Activated T-cell treated with anti-CD3 and anti-CD28 coated beads, Interleukin-2, amount 50 U/mL, for 24 hours (primary cell): ENCODE data around the gene TBC1D2B.

Source experiments
- DNase-seq: peaks from one replicate; pipeline ENCODE4 v3.0.0-alpha.2; 2020
- H3K27ac Mint-ChIP-seq: 2 replicates; pipeline ENCODE4 v1.8.0; 2020; ENCODE audit warnings: mild to moderate bottlenecking, mixed read lengths
- H3K27me3 Mint-ChIP-seq: 2 replicates; pipeline ENCODE4 v1.8.0; 2020; ENCODE audit warnings: mixed read lengths
- H3K36me3 Mint-ChIP-seq: 2 replicates; pipeline ENCODE4 v1.8.0; 2020; ENCODE audit warnings: low read depth, mixed read lengths
- H3K4me1 Mint-ChIP-seq: 2 replicates; pipeline ENCODE4 v1.8.0; 2020; ENCODE audit warnings: low read depth, mixed read lengths
- H3K4me3 Mint-ChIP-seq: 2 replicates; pipeline ENCODE4 v1.8.0; 2020; ENCODE audit warnings: mild to moderate bottlenecking, moderate library complexity, mixed read lengths
- H3K9me3 Mint-ChIP-seq: 2 replicates; pipeline ENCODE4 v1.8.0; 2020; ENCODE audit warnings: mixed read lengths

The TBC1D2B gene

GRCh38 chr15:78023865-78024518, 53.5 kb downstream of the TBC1D2B start:
- H3K27ac Mint-ChIP-seq: peak overlapping the region; percentile 0
- H3K27me3 Mint-ChIP-seq: no peaks in the 10 kb centered on the region
- DNase-seq: no peak
- H3K9me3 Mint-ChIP-seq: no peaks in the 10 kb centered on the region
- peaks cover 88% of the 10 kb centered on the region for H3K36me3 Mint-ChIP-seq
- H3K4me1 Mint-ChIP-seq: peaks cover 10% of the 10 kb centered on the region
- H3K4me3 Mint-ChIP-seq: no peak overlapping the region

DNA sequence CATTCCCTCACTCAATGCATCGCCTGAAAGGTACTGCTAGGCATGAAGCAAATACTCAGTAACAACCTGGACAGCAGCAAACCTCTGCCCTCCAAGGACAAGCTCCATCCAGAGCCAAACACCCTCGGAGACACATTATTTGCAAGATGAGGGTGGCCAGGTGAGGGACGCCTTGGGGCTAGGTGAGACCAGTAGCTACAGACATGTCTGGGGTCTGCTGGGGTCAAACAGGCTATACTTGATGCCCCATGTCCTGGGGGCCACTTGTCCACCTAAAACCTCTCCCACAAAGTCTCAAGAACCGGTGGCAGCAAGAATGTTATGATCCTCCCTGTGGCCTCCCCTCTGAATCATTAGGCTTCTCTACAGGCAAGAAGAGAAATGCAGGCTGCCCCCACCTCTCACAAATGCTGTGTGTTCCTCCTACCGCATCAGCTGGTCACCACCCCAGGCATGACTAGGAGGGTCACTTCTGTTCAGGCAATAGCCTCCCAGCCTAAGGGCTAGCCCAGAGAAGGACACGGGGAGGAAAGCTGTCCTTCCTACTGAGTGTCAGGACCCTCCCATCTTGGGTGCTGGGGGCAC, 54.3 kb downstream of the TBC1D2B start:
- peaks cover 88% of the 10 kb centered on the region for H3K36me3 Mint-ChIP-seq

GRCh38 chr15:78021761-78022160, 55.8 kb downstream of the TBC1D2B start:
- H3K27ac Mint-ChIP-seq: no peak overlapping the region
- peaks cover 87% of the 10 kb centered on the region for H3K36me3 Mint-ChIP-seq
- H3K4me3 Mint-ChIP-seq: no peak overlapping the region
- no peaks in the 10 kb centered on the region for H3K27me3 Mint-ChIP-seq
- H3K4me1 Mint-ChIP-seq: peaks cover 23% of the 10 kb centered on the region
- no peaks in the 10 kb centered on the region for H3K9me3 Mint-ChIP-seq
- no peak for DNase-seq

More for the DNA sequence above, 54.3 kb downstream of the TBC1D2B start:
- no peaks in the 10 kb centered on the region for H3K27me3 Mint-ChIP-seq
- H3K27ac Mint-ChIP-seq: peak overlapping the region; percentile 0
- H3K4me1 Mint-ChIP-seq: peaks cover 17% of the 10 kb centered on the region
- no peak for DNase-seq
- H3K9me3 Mint-ChIP-seq: no peaks in the 10 kb centered on the region
- no peak overlapping the region for H3K4me3 Mint-ChIP-seq

DNA sequence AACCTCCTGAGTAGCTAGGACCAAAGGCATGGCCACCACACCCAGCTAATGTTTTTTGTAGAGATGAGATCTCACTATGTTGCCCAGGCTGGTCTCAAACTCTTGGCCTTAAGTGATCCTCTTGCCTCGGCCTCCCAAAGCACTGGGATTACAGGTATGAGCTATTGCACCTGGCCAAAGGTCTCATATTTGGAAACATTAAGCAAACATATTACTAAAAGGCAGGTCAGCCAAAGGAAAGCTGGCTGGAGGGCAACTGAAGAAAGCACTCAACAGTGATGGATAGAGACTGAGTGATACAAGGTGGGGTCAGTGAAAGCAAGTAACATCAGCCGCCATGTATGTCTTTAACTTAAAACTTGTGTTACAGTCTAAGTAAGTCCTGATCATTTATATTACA, 57.5 kb downstream of the TBC1D2B start:
- Mint-ChIP-seq H3K4me3 (no peak overlapping the region), H3K9me3 (no peaks in the 10 kb centered on the region), H3K27me3 (no peaks in the 10 kb centered on the region), H3K27ac (peak overlapping the region; percentile 10), H3K36me3 (peaks cover 89% of the 10 kb centered on the region), H3K4me1 (peaks cover 23% of the 10 kb centered on the region)
- no peak for DNase-seq

- Mint-ChIP-seq H3K27ac (peak overlapping the region; percentile 72), H3K36me3 (peaks cover 89% of the 10 kb centered on the region), H3K9me3 (no peaks in the 10 kb centered on the region), H3K27me3 (no peaks in the 10 kb centered on the region), H3K4me1 (peaks cover 23% of the 10 kb centered on the region), H3K4me3 (no peak overlapping the region)
- DNase-seq: no peak
Measured at GRCh38 chr15:78018946-78019644, 58.4 kb downstream of the TBC1D2B start.

- Mint-ChIP-seq H3K27ac (peak overlapping the region; percentile 72), H3K4me3 (no peak overlapping the region), H3K36me3 (peaks cover 87% of the 10 kb centered on the region), H3K4me1 (peaks cover 23% of the 10 kb centered on the region), H3K27me3 (no peaks in the 10 kb centered on the region), H3K9me3 (no peaks in the 10 kb centered on the region)
- DNase-seq: no peak
Measured at GRCh38 chr15:78018445-78018844, 59.1 kb downstream of the TBC1D2B start.

DNA sequence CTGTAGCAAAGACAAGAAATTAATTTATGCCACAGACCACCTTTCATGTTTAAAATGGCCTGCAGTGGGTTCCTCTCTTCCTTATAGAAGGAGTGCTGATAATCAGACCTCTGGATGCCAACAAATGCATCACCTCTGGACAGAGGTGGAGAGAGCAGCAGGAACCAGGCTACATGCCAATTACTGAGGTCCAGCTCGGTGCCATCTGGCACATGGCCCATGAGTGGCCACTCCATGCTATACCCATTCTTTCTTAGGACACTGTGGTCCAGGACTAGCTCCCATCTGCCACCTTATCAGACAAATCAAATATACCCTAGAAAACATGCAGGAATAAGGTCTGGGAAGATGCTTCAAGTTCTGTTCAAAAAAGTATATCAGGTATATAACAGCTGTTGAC, 60.7 kb downstream of the TBC1D2B start:
- Mint-ChIP-seq H3K4me3 (no peak overlapping the region), H3K36me3 (peaks cover 89% of the 10 kb centered on the region), H3K9me3 (no peaks in the 10 kb centered on the region), H3K27me3 (no peaks in the 10 kb centered on the region), H3K27ac (no peak overlapping the region), H3K4me1 (peaks cover 24% of the 10 kb centered on the region)
- no peak for DNase-seq

DNA sequence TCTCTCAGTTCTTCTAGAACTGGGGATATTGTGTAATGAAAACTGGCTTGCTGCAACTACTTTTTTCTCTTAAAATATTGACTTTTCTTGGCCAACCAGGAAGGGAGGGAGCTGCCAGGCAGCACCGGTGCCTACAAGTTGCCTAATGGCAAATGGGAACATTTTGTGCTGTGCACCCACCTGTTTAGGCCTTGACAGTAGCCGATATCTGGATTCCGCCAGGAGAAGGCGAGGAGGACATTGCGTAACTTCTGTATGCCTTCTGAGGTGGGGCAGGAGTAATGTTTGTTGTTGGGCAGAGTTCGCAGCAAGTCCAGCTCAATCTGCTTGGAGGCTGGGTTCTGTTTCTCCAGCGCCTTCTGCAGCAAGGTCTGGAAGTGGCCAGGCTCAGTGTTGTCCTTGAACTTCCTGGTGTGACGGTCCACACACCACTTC, 64.9 kb downstream of the TBC1D2B start:
- peaks cover 6% of the 10 kb centered on the region for H3K4me1 Mint-ChIP-seq

DNA sequence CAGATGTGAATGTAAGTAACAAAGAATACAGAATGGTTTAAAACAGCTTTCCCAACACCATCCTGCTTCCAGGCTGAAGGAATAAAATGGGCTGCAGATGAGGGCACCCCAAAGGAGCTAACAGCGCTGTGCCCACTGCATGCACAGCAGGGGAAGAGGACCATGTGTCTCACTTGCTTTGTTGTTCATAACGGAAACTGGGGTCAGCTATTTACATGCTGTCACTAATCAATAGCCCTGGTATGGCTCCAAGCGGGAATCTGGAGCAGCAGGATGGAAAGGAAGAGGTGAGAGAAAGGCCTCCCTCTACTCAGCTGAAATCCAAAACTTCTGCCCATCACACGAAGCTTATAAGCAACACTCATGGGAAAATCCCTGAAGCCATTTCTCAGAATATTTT, 67.4 kb downstream of the TBC1D2B start:
- no peaks in the 10 kb centered on the region for H3K9me3 Mint-ChIP-seq
- H3K27ac Mint-ChIP-seq: peak overlapping the region; percentile 66
- no peaks in the 10 kb centered on the region for H3K27me3 Mint-ChIP-seq
- DNase-seq: no peak
- no peak overlapping the region for H3K4me3 Mint-ChIP-seq
- H3K4me1 Mint-ChIP-seq: peaks cover 6% of the 10 kb centered on the region
- peaks cover 91% of the 10 kb centered on the region for H3K36me3 Mint-ChIP-seq

More for the DNA sequence above, 64.9 kb downstream of the TBC1D2B start:
- no peak for DNase-seq
- Mint-ChIP-seq H3K9me3 (no peaks in the 10 kb centered on the region), H3K4me3 (no peak overlapping the region), H3K36me3 (peaks cover 87% of the 10 kb centered on the region), H3K27ac (no peak overlapping the region), H3K27me3 (no peaks in the 10 kb centered on the region)

DNA sequence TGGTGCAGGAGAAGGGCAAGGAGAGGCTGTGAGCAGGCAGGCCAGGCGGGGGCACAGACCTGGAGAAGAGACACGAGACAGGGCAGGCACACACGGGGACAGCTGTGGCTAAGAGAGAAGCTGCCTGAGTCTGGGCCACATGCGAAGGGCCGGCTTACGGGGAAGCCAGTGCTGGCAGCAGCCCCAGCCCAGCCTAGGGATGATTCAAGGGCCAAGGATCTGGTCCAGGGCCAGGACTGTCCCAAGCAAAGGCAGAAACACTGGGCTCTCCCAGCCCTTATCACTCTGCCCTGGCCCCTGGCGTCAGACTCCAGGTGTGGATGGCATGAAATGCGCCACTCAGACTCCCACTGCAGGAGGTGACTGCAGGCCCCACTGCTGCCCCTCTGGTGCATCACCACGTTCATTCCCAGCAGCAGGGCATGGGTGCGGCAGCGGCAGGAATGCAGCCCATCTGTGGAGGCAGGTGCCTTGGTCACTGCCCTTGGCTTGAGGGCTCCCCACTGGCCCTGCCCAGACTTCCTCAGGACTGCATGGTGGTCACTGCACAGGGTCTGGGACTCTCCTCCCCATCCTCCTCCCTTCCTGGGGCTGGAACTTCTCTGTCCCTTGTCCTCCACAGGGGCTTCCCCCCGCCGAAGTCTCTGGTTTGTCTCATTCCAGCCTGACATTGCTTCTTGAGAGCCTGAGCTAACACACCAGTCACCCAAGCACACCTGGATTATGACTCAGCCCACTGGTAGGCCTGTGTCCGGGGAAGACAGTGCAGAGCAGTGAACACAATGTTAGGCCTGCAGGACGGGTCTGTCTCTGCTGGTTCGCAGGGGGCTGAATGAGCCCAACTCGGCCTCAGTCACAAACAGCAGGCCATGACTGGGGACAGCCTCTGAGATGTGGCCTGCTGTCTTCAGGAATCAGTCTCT, 69.3 kb downstream of the TBC1D2B start:
- no peaks in the 10 kb centered on the region for H3K27me3 Mint-ChIP-seq
- H3K36me3 Mint-ChIP-seq: peaks cover 91% of the 10 kb centered on the region
- peak overlapping the region; percentile 66 for H3K27ac Mint-ChIP-seq
- DNase-seq: no peak
- no peak overlapping the region for H3K4me3 Mint-ChIP-seq
- peaks cover 12% of the 10 kb centered on the region for H3K4me1 Mint-ChIP-seq
- H3K9me3 Mint-ChIP-seq: no peaks in the 10 kb centered on the region

DNA sequence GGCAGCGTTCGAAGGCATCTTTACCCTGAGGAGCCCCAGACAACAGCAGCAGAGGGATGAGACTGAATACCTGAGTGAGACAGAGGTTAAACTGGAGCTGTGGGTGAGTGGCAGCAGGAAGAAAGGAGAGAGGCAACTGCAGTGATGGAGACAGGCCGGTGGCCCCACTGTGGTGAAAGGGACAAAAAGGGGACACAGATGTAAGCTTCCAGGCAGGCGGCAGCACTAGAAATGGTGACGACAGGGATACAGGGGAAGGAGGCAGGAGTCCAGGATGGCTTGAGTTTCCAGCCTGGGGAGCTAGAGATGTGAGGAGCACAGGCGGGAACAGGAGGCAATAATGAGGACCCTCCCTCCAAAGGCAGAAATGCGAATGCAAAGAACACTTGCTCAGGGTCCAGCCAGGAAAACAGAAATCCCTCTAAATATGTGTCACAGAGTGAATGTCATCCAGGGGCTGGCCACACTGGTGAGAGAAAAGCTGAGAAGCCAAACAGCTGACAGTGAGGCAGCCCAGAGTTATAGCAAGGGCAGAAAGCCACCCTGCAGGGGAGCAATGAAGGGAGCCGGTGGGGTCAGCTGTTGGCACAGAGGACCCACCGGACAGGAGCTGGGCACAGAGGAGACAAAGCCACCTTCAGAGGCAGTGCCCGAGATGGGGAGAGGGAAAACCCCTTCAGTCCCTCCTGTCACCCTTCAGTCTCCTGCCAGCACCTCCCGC, 70.1 kb downstream of the TBC1D2B start:
- DNase-seq: no peak
- peaks cover 11% of the 10 kb centered on the region for H3K4me1 Mint-ChIP-seq
- peak overlapping the region; percentile 48 for H3K27ac Mint-ChIP-seq
- no peak overlapping the region for H3K4me3 Mint-ChIP-seq
- H3K27me3 Mint-ChIP-seq: no peaks in the 10 kb centered on the region
- no peaks in the 10 kb centered on the region for H3K9me3 Mint-ChIP-seq
- peaks cover 91% of the 10 kb centered on the region for H3K36me3 Mint-ChIP-seq

DNA sequence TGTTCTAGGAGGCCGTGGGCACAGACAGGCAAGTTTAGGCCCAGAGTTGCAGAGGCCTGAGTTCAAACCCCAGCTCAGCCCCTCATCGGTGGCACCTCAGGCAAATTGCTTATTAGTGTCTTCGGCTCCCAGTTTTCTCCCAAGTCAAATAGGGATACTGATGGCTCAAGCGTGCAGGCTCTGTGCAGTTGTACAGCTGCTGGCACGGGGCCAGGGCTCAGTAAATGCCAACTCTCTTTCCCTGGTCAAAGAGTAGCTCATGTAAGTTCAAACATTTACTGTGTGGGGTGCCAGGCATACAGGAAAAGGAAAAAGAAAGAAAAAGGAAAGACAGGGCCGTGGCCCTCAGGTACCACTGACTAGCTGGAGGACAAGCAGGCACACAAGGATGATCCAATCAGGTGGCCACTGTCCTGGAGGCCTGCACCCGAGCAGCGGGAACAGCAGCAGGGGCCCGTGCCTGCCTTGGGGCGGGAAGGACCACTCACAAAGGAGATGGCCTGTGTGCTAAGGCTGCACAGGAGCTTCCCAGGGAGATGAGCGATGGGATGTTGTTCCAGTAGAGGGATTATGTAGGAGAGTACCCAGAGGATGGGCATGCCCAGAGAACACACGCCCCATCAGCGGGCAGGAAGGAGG, 70.8 kb downstream of the TBC1D2B start:
- Mint-ChIP-seq H3K4me1 (peaks cover 10% of the 10 kb centered on the region), H3K27me3 (no peaks in the 10 kb centered on the region), H3K27ac (peak overlapping the region; percentile 76), H3K4me3 (no peak overlapping the region), H3K36me3 (peaks cover 90% of the 10 kb centered on the region), H3K9me3 (no peaks in the 10 kb centered on the region)
- DNase-seq: no peak

DNA sequence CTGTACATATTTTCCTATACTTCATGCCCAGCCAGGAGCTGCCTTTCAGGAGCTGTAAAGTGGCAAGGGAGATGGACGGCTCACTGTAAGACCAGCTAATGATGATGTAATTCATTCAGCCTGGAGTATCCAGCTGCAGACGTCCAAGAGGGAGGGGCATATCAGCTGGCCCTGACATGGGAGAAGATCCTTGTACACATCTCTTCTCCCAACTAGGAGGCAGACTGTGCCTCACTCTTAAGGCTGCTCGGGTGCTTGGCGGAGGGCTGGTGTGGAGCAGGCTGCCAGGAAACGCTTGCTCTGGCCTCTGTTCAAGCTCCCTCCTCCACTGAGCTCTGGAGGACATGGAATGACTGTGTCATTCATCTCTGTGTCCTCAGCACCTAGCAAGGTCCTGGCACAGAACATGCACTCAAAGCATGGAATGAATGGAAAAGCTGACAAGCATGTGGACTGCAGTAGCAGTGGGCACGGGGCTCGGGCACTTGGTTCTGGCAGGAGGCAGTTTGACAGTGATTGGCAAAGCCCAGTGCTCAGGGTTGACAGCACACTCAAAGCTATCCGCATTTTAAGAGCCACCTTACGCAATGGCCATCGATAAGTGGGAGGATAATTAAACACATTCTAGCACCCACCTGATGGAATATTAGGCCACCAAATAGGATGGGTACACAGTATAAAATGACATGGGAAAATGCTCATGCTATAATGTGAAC, 72.4 kb downstream of the TBC1D2B start:
- H3K9me3 Mint-ChIP-seq: no peaks in the 10 kb centered on the region
- H3K4me1 Mint-ChIP-seq: peaks cover 12% of the 10 kb centered on the region
- DNase-seq: no peak
- no peak overlapping the region for H3K4me3 Mint-ChIP-seq
- H3K27ac Mint-ChIP-seq: peak overlapping the region; percentile 78
- peaks cover 92% of the 10 kb centered on the region for H3K36me3 Mint-ChIP-seq
- H3K27me3 Mint-ChIP-seq: no peaks in the 10 kb centered on the region
